Stimulated activated CD4-positive, alpha-beta T cell treated with anti-CD3 and anti-CD28 coated beads, Interleukin-12 subunit alpha, Interleukin-12 subunit beta, amount 100 ng/mL, for 48 hours (primary cell): ENCODE results near the gene KRT1.
"Not testable (repeated sequence)": the region's sequence is repeated elsewhere in the genome, so short reads cannot be mapped to it uniquely, and the experiment has no call there.

ENCODE experiments used
- DNase-seq, 3 donors: peaks; one replicate each; pipeline ENCODE4 v3.0.0-alpha.2; 2020; ENCODE audit warnings: low read depth in 2 of 3, low spot score in 1 of 3

Gene KRT1

GRCh38 chr12:52682938-52683574, 2.8 kb upstream of the KRT1 start:
- DNase-seq, result no peak

- no peak for DNase-seq
Observed at GRCh38 chr12:52682381-52682660, 2.1 kb upstream of the KRT1 start.

- peak in 1 of 3 donors; percentile 10 for DNase-seq
Observed at GRCh38 chr12:52681526-52682380, 1.5 kb upstream of the KRT1 start.

GRCh38 chr12:52679875-52680274, 332 bp downstream of the KRT1 start:
- DNase-seq, result no peak

GRCh38 chr12:52677671-52678070, 2.5 kb downstream of the KRT1 start:
- no peak for DNase-seq

GRCh38 chr12:52677126-52677525, 3.1 kb downstream of the KRT1 start:
- no peak for DNase-seq

GRCh38 chr12:52676163-52676562, 4.0 kb downstream of the KRT1 start:
- no peak for DNase-seq

GRCh38 chr12:52675301-52675701, 4.9 kb downstream of the KRT1 start:
- DNase-seq, result no peak

GRCh38 chr12:52674433-52674775, 5.8 kb downstream of the KRT1 start:
- no peak for DNase-seq

GRCh38 chr12:52673713-52674432, 6.3 kb downstream of the KRT1 start:
- DNase-seq, result no peak

GRCh38 chr12:52673217-52673616, 7.0 kb downstream of the KRT1 start:
- no peak for DNase-seq

- DNase-seq, result no peak
Observed at GRCh38 chr12:52672321-52672933, 7.8 kb downstream of the KRT1 start.

- DNase-seq, result no peak
Observed at GRCh38 chr12:52670961-52671360, 9.2 kb downstream of the KRT1 start.

- DNase-seq, result no peak
Observed at GRCh38 chr12:52670506-52670905, 9.7 kb downstream of the KRT1 start.

- DNase-seq, result not testable (repeated sequence)
Observed at GRCh38 chr12:52669941-52670340, 10.3 kb downstream of the KRT1 start.

- no peak for DNase-seq
Observed at GRCh38 chr12:52669426-52669825, 10.8 kb downstream of the KRT1 start.

GRCh38 chr12:52667931-52668330, 12.3 kb downstream of the KRT1 start:
- DNase-seq, result no peak

GRCh38 chr12:52667509-52667908, 12.7 kb downstream of the KRT1 start:
- no peak for DNase-seq

- DNase-seq, result no peak
Observed at GRCh38 chr12:52666471-52666870, 13.7 kb downstream of the KRT1 start.

GRCh38 chr12:52663420-52663819, 16.8 kb downstream of the KRT1 start:
- no peak for DNase-seq

- no peak for DNase-seq
Observed at GRCh38 chr12:52662918-52663229, 17.3 kb downstream of the KRT1 start.
